Fibroblast of skin of back (primary cell): ENCODE data around the gene LRMDA.

Experiments used
- DNase-seq: peaks from one replicate; pipeline ENCODE4 v3.0.0-alpha.2; 2013

The LRMDA gene

DNA sequence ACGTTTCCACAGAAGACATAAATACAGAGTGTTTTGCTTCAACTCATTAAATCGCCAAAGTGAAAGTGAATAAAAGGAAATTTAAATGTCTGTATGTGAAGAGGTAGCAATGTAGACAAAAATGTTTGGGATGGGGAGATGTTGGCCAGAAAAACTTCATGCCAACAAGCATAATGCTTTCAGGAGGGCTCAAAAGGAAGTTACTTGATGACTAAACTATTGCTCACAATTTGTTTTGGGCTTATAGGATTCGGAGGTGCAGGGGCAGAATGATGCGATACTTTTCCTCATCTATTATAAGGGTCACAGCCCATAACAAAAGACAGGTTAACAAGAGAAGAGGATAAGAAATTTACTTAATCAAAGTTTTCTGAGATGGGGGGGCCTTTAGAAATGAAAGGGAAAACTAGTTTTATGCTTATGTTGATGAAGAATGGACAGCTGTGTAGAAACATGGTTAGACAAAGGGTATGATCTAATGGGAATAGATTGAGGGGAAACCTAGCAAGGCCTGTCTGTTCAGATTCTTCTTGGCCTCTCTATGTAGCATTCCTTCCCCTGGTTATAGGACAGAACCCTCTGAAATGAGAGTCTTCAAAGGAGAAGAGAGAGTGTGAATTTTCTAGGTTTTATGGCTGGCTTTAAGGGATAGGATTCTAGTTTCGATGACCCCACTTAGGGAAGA is 898.6 kb downstream of the LRMDA start:
- peak; percentile 64 for DNase-seq

DNA sequence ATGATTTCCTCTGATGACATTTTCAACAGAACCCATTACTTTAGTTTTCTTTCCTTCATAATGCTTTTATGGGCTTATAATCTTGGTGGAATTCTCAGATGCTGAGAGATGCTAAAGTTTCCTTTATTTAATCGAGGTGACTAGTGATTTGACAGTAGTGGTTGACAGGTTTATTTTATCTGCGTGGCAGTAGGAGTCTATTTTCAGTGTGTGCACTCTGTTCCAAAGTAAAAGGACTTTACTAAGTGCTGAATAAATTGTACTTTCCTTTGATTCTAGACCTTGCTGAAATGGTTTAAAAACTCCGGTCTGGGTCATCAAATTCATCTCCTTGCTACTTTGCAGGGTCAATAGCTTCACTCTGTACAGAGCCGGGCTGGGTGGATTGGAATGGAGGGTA is 900.3 kb downstream of the LRMDA start:
- no peak for DNase-seq

- DNase-seq, result no peak
Measured at GRCh38 chr10:76333326-76333725, 901.9 kb downstream of the LRMDA start.

DNA sequence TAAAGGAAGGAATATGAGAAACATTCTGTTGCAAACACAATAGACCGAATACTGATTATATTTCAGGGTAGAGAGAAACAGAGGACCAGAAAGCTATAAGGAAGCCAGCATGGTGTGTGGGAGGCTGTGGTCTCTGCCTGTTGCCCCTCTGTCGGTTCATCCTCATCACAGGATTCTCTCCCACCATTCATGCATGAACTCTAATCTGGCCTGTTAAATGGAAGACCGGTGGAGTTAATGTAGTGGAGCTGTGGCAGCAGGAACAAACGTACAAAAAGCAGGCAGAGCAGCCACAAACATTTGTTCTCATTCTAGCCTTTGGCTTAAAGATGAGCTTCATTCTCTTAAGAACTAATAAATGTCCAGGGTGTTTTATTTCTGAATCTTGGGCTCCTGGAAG is 902.4 kb downstream of the LRMDA start:
- no peak for DNase-seq

GRCh38 chr10:76334255-76334654 is 902.8 kb downstream of the LRMDA start:
- no peak for DNase-seq

DNA sequence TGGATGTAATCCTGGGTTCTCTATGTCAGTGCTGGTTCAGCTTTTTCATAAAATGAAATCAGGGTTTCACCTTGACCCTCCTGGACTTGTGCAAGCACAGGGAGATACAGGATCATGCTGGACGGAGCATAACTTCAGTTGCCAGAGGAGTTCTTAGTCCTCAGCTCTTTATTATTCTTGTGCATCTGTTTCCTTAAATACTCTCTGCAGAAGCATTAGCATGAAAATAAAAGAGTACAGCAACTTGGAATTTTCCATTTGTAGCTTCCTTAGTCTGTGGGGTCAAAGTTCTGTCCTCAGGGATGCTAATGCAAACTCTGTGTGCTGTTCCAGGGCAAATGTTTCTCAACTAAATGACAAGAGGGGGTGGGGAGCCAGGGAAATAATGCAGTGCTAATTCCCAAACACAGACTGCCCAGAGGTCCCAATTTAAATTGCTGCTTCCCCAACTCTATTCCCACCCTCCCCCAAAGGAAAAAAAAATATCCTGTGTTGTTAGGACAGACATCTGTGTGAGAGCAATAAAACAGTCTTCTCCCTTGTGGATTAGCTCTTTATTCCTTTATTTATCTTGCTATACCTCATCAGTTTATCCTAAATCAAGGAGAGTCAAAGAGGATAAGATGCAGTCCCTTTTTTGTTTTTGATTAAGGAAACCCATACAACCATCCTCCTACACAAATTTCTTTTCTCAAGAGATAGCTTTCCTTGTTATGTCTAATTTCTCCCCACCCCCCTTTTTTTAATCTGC is 905.0 kb downstream of the LRMDA start:
- no peak for DNase-seq

DNA sequence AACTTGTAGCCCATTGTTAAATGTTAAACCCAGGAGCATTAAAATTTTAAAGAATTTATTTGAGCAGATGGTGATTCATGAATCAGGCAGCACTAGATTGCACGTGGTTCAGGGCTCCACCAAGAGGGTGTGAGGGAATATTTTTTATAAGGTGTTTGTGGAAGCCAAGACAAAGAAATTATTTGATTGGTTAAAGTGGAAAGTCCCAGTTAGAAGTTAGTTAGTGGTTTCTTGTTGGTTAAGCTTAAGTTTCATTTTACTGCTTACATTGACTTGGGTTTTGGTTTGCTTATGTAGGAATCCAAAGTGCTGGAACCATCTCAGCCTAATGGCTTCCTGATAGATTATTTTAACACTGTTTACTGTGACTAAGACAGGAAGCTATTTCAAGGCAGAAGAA is 906.2 kb downstream of the LRMDA start:
- DNase-seq, result peak; percentile 68

GRCh38 chr10:76338187-76338586 is 906.8 kb downstream of the LRMDA start:
- DNase-seq, result no peak

GRCh38 chr10:76341740-76342139 is 910.3 kb downstream of the LRMDA start:
- DNase-seq, result no peak

DNA sequence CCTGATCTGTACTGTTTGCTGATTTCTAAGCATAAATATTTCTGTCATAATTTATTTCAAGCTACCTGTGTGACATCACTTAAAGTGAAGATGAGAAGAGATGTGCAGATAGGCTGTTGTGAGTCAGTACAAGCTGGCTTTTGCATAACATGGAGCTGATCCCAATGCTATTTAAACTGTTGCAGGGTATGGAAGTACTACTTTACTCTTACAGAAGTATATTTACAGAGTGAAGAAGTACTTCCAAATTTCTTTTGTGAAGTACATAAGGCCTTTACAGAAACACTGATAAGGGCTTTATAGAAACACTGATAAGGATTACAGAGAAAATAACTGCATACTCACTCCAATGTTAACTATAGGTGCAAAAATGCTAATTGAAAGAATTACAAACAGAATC is 911.6 kb downstream of the LRMDA start:
- DNase-seq, result no peak

GRCh38 chr10:76347832-76348231 is 916.4 kb downstream of the LRMDA start:
- no peak for DNase-seq

DNA sequence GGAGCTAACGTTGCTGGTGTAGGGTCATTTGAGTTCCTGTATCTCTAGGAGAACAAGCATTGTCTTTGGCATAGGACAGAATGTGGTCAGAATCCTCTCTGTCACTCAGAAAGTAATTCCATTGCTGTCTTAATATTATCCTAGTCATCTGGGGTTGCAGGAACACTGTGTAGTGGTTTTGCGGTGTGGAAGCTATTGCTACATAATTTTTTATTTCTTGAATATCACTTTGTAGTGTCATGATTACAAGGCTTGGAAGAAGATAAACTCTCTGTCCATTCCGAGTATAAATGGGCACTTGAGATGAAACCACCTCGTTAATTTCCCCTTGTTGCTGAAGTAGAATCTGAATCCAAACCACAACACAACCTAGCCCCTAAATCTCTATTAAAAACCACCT is 919.2 kb downstream of the LRMDA start:
- DNase-seq, result no peak

DNA sequence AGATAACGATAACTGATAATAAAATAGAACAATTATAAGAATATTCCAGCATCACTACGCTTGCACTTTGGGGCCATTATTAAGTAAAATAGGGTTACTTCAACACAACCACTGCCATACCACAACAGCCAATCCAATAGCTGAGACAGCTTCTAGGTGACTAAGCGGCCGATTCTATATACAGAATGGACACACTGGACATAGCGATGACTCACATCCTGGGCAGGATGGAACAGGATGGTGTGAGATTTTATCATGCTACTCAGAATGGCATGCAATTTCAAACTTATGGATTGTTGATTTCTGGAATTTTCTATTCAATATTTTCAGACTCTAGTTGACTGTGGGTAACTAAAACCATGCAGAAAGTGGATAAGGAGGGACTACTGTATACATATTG is 920.9 kb downstream of the LRMDA start:
- peak; percentile 94 for DNase-seq

- DNase-seq, result no peak
Measured at GRCh38 chr10:76353237-76353851, 921.9 kb downstream of the LRMDA start.

DNA sequence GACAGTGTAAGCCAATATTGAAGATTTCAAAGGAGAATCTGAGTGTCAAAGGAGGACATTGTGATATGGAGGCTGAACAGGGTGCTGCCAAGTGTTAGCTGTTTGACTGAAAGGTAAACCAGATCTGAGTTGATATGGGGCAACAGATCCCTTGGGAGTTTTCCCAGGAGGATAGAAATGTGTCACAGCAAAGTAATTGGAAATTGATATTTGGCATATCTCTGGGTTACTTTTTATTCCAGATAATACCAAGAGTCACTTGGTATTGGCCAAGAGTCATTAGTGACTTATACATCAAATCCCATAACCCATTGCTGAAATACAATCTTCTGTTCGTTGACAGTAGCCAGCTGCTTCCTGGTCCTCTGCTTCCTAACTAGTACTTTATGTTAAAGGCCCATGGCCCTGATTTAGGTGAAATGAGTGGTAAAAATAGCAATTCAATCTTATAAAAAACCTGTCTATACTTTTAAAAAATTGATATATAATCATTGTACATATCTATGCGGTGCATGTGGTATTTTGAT is 922.9 kb downstream of the LRMDA start:
- DNase-seq, result no peak

DNA sequence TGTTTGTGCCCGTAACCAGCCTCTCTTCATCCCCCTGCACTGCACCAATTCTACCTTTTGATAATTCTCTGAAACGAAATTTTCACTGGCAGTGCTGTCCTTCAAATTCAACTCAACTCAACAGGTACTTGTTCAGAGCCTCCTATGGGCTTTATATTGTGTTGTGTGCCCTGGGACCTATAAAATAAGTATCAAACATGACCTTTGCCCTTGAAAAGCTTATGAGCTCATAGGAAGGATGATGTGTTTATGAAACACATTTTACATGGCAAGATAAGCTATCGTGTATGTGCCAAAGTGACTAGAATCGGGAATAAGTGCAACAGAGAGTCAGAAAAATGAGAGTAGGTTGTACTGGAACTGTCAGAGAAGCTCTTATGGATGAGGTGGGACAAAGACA is 923.5 kb downstream of the LRMDA start:
- DNase-seq, result no peak

- peak; percentile 54 for DNase-seq
Measured at GRCh38 chr10:76356557-76356956, 925.1 kb downstream of the LRMDA start.

- no peak for DNase-seq
Measured at GRCh38 chr10:76357726-76358415, 926.4 kb downstream of the LRMDA start.

DNA sequence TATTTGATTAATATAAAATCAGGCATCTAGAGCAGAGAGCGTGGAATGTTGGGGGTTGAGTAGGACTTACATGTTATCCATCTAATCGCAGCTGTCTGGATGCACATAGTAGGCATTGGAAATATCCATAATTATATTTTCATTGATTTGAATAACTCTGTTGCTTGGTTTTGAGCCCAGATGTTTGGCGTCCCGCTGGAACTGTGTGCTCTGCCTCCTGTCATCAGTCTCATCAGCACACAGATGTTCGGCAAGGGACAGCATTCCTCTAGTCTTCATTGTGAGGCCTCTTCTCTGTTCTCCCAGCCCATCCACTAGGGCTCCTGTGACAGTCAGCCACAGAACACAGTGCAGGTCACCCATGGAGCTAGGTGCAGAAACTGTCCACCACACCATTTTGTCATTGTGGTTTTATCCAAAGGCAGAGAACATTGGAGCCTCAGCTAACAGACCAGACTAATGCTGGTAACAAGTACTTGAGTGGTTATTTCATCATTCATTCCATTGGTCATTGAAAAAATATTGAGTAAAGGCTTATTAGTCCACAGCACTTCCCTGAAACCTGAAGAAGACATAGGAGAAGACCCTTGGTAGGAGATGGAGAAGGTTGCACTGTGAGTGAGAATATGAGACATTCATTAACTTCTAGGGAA is 927.4 kb downstream of the LRMDA start:
- peak; percentile 18 for DNase-seq

GRCh38 chr10:76375761-76376160 is 944.3 kb downstream of the LRMDA start:
- DNase-seq, result no peak

DNA sequence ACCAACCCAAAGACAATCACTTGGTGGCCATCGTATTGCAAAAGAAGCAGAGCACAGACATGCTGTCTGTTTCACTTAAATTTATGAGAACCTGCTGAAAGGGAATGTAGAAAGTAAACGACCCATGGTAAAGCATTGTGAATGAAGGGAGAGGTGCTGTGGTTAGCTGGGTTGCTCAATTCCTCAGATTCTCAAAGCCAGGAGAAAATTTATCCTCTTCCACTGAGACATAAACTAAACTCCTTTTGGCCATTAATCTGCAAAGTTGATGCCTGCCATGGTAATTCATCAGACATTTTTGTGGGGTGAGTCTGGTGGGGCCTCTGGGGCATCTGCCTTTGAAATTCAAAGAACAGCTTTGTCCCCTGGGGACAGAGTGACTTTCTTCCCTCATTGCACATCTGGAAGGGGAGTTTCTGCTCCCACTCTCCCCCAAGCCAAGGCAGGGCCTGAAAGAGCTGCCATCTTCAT is 951.0 kb downstream of the LRMDA start:
- peak; percentile 90 for DNase-seq

DNA sequence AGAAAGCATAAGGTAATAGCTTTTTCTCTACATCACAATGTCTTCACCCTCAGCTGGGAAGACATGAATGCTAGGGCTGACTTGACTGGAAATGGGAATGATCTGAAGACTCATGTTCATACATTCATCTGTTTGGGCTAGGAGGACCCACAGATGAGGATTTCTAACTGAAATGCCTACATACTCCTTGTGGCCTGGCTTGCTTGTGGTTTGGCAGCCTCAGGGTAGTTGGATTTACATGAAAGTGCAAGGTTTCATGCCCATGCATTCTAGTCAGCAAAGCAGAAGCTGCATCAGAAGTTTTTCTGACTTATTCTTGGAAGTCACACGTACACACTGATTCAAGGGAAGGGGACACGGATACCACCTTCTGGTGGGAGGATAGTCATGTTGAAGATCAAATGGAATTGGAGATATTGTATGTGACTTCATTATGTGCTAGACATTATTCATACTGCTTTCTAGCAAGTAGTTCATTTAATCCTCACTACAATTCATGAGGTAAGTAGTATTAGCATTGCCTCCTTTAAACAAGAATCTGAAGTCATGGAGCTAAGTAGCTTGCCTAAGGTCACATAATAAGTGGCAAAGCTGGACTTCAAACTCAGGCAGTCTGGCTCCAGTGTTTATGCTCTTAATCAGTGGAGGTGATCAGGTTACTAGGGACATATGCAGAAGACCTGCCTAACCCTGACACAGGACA is 957.0 kb downstream of the LRMDA start:
- DNase-seq, result no peak
